ENCODE measurements around the gene ATG16L2.

ATG16L2 gene, protein sequence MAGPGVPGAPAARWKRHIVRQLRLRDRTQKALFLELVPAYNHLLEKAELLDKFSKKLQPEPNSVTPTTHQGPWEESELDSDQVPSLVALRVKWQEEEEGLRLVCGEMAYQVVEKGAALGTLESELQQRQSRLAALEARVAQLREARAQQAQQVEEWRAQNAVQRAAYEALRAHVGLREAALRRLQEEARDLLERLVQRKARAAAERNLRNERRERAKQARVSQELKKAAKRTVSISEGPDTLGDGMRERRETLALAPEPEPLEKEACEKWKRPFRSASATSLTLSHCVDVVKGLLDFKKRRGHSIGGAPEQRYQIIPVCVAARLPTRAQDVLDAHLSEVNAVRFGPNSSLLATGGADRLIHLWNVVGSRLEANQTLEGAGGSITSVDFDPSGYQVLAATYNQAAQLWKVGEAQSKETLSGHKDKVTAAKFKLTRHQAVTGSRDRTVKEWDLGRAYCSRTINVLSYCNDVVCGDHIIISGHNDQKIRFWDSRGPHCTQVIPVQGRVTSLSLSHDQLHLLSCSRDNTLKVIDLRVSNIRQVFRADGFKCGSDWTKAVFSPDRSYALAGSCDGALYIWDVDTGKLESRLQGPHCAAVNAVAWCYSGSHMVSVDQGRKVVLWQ

DNA sequence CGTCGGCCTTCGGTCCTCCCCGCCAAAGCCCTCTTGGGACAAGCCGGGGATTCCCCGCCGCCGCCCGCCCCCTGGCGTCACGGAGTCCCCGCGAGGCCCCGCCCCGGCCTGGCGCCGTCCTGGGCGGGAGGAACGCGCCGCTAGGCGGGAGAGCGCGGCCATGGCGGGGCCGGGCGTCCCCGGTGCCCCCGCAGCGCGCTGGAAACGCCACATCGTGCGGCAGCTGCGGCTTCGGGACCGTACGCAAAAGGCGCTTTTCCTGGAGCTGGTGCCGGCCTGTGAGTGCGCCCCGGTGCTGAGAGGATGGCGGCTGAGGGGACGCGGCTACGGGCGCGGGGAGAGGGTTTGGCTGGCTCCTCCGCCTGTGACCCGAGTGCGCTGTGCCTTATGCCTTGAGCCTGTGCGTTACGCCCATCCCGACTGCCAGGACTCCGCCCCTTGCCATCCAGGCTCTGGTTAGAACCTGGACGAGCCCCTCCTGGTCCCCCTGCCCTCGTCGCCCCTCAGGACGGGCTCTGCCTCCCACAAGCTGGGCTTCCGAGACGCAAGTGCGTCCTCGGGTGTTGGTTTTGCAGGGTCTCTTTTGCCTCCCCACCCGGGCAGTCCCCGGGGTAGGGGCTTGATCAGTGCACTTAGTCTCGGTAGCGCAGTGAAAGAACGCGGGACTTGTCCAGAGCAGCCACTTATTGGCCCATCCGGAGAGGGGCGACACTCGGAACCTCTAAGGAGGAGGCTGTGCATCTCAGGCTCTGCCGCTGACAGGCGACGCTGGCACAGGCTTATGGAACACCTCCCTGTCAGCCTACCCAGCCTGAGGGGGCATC lies at the start of gene ATG16L2:
TSS of gene ATG16L2 (plus strand) at position 126 of the 824 bp plus-strand sequence. CDS start at position 161, 35 bp downstream.
- DNase-seq (ENCODE audit: low read depth, low spot score) = peak; percentile 75

DNA sequence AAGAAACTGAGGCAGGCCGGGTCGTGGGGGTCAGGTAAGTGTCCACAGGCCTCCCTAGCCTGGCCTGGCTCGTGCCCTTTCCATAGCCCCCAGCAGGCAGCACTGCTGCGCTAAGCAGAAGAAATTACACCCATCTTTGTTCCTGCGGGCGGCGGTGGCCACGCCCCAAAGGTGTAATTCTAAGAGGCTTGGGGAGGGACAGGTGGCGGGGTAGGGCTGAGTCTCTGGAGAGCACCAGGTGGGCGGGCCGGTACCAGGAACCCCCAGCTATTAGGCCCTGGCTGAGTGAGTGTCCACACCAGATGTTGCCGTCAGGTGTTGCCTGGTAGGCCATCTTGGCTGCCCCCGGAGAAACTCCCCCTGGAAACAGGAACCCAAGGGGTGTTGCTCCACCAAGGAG lies 49.7 kb upstream of the ATG16L2 start:
- no peak for DNase-seq (ENCODE audit: low read depth, low spot score)

DNA sequence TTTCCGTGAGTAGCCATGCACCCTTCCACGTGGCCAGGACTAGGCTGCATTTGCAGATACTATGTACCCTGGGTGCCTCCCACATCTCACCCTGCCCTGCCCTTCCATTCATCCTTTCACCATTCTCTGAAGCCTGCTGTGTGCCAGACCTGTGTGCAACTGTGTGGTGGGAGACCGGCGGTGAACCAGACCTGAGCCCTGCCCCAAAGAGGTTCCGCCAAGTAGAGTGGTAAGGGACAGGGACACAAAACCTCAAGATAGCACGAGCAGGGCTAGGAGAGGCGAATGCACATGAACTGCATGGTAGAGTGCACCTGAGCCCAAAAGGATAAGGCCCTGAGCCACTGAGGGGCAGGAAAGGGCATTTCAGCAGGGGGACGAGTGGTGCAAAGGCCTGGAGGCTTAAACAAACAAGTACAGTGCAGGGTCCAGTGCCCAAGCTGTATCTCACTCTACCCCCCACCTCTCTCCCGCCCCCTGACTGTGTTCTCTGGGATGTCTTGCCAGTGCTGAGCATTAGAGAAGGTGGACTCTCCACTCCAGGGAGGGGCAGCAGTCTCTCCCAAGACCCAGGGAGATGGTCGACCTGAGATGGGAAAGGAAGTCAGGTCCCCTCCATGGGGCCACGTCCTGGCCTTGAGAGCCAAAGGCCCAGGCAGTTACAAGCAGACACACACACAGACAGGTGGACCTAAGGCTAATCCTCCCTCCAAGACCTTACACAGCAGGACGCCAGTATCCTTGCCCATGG lies 47.9 kb upstream of the ATG16L2 start:
- DNase-seq (ENCODE audit: low read depth, low spot score) = no peak

DNA sequence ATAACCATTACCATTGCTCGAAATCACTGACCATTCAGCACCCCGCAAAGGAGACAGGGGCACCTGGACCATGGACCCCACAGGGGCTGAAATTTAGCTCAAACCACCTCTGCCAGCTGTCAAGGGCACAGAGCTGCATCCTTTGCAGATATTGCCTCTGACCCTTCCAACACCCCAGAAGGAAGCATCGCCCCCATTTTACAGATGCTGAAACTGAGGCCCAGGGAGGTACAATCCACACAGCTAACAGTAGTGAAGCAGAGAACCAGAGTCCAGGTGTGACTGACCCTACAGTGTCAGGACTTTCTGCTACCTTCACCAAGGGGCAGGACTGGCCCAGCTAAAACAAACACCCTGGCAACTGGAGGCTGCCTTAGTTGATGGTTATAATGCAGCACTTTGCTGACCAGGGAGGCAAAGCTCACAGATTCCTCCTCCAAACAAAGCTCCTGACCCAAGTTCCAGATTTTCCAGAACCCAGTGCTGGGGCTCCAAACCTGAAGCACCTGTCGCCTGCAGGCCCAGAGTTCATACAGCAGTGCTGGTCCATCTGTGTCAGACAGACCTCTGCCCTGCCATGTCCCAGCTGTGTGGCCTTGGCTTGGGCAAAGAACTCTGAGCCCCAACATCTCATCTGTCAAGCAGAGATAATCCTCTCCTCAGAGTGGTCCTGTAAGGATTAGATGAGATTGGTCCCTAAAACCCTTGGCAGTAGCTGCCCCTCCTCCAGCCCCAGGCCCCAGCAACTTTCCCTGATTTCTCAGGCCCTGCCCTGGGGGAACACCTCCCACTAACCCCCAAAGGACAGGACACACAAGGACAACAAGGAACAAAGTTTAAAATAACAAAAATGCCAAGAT lies 46.8 kb upstream of the ATG16L2 start:
- DNase-seq (ENCODE audit: low read depth, low spot score) = no peak

DNA sequence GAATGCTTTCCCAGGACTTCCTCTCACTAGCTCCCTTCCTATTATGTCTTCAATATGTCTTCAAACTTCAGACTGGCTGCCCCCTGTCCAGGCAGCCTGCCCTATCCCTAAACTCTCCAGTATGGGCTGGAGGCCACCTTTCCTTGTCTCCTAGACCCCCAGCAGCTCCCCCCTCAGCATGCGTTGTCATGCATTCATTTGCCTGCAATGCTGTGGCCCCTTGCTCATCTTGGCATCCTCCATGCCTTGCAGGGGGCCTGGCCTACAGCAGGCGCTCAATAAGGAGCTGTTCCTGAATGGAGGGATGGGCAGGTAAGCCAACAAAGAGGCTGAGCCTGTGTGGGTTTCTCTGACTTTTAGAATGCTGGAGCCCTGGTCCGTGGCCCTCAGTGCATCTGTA lies 45.6 kb upstream of the ATG16L2 start:
- DNase-seq (ENCODE audit: low read depth, low spot score) = no peak

DNA sequence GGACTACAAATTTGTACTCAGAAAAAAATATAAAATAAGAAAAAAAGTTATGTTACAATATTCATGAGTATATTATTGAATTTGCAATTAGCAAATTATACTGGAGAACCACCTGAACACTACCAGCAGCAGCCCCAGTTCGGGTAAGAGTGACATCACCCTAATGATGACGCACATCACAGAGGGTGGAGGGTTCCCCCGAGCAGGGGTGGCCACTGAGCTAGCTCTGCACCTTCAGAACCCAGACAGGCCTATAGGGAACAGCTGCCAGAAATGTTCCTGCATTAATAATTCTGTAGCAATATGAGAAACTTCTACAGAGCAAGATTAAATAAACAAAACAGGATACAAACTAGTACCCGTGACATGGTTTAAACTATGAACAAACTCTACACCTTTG lies 44.5 kb upstream of the ATG16L2 start:
- no peak for DNase-seq (ENCODE audit: low read depth, low spot score)

DNA sequence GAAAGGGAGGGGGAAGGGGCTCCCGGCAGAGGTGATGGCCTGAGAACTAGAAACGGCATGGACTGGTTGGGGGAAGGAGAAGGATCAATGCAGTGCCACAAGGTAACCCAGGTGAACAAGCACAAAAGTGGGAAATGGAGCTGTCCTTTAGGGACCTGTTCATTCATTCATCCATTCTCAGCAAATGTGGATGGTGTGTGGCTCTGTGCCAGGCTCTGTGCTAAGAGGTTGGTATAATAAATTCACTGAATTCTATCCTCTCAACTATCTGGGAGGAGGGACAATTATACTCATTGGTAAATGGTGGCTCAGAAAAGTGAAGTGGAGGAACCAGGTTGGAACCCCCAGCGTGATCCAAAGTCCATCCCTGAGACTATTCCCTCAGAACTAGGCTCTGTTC lies 43.4 kb upstream of the ATG16L2 start:
- DNase-seq (ENCODE audit: low read depth, low spot score) = no peak

DNA sequence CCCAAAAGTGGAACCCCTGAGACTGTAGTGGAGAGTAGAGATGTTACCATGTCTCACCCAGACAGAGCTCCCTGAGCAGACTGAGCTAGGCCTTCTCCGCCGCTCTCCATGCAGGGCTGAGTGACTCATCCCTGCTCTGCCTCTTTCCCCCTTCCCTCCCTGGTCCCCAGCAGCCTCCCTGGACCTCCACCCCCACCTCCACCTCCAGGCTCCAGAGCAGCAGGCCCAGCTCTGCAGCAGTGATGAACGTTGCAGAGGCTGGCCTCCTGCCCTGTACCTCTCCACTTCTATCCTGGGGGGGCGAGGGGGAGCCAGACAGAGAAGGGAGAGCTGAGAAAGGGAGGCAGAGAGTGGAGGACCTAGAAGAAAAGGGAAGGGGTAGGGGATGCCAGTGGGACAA lies 42.7 kb upstream of the ATG16L2 start:
- no peak for DNase-seq (ENCODE audit: low read depth, low spot score)

DNA sequence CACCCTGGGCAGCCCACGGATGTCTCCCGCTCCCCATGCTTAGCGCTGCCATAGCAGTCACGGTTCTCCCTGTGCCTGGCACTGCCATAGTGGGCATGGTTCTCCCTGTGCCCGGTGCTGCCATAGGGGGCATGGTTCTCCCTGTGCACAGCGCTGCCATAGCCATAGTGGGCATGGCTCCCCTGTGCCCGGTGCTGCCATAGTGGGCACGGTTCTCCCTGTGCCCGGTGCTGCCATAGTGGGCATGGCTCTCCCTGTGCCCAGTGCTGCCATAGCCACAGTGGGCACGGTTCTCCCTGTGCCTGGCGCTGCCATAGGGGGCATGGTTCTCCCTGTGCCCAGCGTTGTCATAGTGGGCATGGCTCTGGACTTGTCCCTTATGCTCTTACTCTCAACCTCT lies 42.2 kb upstream of the ATG16L2 start:
- DNase-seq (ENCODE audit: low read depth, low spot score) = no peak

DNA sequence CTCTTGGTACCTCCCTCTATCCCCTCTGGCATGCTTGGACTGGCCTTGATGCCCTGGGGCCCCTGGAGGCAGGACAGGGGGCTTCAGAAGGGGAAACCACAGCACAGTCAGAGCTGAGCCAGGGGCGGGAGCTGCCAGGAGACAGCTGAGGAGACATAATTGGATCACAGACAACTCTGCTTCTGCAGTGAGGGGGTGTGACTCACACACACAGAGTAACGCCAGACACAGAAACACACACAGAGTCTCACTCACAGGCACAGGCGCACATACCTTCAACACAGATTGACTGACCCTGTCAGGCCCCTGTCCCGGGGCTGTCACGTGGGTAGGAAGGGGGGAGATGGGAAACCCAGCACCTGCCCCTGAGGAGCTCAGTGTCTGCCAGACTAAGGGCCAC lies 40.9 kb upstream of the ATG16L2 start:
- no peak for DNase-seq (ENCODE audit: low read depth, low spot score)

DNA sequence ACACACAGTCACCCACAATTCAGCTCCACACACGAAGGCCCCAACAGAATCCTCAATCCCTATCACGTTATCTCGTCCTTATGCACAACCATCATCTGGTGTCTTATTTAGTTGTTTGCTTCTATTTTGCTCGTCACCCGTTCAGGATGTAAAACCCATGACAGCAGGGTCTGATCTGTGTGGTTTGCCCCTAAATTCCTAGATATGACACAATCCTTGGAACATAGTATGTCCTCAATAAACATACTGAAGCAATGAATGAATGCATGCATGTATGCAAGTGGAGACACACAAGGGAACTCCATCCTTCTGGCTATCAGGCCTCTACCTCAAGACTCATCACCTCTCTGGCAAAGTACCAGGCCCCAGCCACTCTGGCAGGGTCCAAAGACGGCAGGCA lies 40.5 kb upstream of the ATG16L2 start:
- DNase-seq (ENCODE audit: low read depth, low spot score) = no peak

DNA sequence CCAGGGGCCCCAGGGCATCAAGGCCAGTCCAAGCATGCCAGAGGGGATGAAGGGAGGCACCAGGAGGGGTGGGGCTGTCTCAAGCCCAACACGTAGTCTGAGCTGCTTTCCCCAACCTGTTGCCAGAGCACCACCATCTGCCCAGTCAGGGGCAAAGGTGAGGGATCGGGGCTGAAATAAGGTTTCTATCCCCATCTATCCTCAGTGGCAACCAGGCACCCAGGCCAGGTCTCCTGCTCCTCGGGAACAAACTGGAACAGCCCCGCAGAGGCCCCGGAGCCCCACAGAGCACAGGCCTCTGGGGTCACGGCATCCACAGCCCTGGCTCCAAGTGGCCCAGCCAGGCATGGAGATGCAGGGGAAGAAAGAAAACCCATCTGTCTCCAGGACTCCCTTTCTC lies 39.7 kb upstream of the ATG16L2 start:
- no peak for DNase-seq (ENCODE audit: low read depth, low spot score)

DNA sequence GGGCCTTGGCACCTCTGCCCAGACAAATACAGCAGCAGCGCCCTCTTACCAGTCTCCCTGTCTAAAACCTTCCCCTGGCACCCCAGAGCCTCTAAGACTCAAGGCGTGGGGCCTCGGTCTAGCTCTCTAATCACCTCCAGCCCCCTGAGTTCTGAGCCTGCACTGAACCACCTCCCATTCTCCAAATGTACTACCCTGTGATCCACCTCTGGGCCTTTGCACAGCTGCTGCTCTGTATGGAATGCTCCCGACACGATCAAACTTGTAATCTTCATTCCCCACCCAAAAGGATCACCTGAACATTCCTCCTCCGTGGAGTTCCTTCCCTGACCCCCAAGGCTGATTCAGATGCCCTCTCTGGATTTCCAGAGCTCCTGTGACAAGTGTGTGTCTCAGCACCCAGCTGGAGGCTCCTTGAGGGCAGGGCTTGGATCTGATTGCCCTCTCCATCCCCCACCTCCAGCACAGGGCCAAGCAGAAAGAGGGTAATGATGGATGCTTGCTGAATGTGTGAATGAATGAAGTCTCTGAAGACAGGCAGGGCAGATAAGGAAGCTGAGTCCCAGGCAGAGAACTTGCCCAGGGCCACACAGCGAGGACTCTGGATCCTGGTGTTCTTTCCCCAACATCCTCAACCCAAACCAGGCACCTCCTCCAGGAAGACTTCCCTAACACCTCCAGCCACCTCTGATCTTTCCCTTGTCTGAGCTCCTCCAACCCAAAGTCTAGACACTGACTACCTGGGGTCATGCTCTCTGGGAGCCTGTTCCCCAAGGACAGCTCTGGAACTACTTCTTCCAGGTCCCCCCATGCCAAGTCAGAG lies 38.7 kb upstream of the ATG16L2 start:
- DNase-seq (ENCODE audit: low read depth, low spot score) = no peak

DNA sequence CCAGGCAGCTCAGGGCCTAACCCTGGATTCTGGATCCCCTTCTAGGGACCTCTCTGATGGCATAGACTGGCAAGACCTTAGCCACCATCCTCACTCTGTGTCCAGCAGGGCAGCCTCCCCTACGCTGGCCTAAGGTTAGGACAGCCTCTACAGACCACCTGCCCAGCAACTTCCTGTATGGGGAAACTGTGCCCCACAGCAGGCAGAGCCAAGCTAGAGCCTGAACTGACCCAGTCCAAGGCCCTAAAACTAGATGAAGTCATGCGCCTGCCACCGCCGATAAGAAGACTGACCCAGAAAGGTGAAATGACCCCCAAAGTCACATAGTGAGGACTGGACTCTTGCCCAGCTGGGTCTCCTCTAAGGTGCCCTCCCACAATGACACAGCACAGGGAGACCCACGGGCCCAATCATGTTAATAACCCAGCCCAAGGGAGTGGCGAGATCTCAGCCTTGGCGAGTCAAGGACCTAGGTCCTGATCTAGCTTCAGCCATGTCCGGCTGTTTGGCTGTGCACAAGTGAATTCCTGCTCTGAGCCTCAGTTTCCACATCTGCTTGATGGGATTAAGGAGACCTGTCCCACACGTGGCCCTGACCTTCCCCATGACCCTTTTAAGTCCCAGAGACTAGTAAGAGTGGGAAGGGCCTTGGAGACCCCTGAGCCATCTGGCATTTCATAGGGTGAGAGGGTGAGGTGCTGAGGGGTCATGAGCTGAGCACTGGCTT lies 37.9 kb upstream of the ATG16L2 start:
- no peak for DNase-seq (ENCODE audit: low read depth, low spot score)

DNA sequence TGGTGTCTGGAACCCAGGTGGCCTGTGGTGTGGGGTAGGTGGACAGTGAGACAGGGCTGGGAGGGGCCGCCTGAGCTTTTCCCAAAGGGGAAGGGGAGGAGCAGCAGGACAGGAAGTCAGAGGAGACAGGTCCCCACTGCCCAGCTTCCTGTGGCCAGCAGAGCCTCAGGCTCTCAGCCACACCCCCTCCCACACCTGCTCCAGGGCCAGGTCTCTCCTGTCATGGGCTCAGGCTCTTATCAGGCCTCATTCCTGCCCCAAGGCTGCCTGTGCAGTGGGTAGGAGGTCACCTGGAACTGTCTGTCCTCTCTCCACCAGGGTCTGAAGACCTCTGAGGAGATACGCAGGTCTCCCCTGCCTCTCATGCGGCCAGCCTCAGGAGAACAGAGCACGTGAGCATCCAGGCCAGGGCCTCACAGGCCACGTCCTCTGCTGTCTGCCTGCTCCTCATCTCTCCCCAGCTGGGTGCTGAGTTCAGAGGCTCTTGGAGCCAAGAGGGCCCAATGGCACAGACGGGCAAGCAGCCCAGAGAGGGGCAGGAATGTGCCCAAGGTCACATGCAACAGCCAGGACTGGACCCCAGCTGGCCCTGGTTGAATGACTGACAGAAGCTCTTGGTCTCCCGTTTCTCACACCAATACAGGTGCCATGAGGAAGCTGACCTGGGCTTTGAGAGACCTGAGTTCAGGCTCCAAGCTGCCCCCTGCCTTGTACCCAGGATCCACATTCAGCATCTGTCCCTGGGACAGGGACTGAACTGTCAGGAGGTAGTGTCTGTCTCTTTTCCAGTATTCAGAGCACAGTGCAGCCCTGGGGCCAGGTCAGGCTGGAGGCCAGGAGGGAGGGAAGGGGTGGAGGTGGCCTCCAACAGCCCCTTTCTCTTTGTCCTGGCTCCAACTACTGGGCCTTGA lies 37.1 kb upstream of the ATG16L2 start:
- no peak for DNase-seq (ENCODE audit: low read depth, low spot score)

DNA sequence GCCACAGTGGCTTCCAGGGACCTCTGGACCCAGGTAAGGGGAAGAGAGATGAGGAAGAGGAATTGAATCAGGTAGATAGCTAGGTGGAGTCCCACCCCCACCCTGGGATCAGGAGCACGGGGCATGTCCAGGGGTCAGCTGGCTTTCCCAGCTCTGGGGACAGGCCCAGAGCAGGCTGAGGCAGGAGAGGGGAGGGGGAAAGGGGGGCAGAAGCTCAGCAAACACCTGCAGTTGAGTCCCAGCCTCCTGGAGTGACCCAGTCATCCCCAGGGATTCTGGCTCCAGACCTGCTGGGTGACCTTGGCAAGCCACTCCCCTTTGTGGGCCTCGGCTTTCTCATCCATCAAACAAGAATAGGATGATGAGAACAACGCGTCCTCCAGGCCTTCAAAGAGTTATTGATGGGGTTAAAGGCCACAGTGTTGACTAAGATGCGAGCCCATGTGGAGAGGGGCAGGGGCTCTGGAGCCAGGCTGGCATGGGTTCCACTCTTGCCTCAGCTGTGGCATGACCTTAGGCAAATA lies 36.4 kb upstream of the ATG16L2 start:
- DNase-seq (ENCODE audit: low read depth, low spot score) = no peak

DNA sequence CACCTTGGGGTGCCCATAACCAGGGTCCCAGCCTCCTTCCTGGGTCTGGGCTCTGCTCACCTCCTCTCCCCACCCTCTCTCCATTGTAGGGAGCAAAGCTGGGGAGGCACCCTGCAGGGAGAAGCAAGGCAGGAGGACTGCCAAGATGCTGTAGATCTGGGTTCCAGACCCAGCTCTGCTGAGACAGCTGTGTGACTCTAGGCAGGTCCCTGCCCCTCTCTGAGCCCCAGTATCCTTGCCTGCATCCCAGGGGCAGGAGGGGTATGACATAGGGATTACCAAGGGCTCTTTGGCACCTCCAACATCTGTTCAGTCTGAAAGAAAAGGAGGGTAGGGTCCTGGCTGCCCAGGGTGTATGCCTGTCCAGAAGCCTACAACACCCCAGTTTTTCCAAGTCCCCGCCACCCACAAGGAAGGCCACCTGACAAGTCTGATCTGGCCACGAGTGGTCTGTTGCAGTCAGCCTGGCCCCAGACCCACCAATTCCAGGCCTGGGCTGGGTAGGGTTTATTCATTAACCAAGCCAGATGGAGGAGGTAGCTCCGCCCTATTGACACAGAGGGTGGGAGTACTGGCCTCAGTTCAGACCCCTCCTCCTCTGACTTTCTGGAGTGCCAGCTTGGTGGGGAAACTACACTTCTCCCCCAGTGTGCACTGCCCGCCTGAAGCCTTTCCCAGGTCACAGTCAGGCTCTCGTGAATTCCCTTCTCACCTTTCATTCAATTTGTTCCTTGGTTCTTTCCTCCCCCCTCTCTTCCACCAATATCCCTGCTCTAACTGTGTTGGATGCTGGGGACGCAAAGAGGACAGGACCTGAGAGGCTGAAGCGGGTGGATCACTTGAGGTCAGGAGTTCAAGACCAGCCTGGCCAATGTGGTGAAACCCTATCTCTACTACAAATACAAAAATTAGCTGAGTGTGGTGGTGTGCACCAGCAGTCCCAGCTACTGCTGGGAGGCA lies 35.4 kb upstream of the ATG16L2 start:
- DNase-seq (ENCODE audit: low read depth, low spot score) = no peak
